Small intestine (tissue), 7 donors: ENCODE measurements around the gene UNC13D. TPM values are rescaled to one million over a fixed set of nuclear protein-coding genes. Genes with fewer than 3 reads are reported as not detected.

ENCODE experiments used
- DNase-seq, 2 donors: peaks; one replicate each; pipeline versions ENCODE4 v3.0.0 to v3.0.0-alpha.2; 2013
- FAIRE-seq: peaks from 2 replicates; lab custom pipeline; 2012; peaks lifted over from hg19 to GRCh38; lab: Jason Lieb, UNC
- H3K27ac ChIP-seq, 3 donors: one replicate each; pipeline ENCODE4 v1.5.1; 2013; ENCODE audit warnings: low read length in 2 of 3, mild to moderate bottlenecking in 2 of 3, control low read depth in 1 of 3, inconsistent platforms in 1 of 3, low read depth in 1 of 3, moderate library complexity in 1 of 3
- H3K27me3 ChIP-seq, 3 donors: one replicate each; pipeline ENCODE4 v1.6.1; 2013; ENCODE audit warnings: low read length in 3 of 3, inconsistent platforms in 1 of 3; ENCODE audit not compliant: control insufficient read depth in 3 of 3, insufficient read depth in 3 of 3
- H3K36me3 ChIP-seq, 3 donors: one replicate each; pipeline ENCODE4 v1.6.1; 2013; ENCODE audit warnings: low read length in 3 of 3, inconsistent platforms in 1 of 3, low read depth in 1 of 3, mild to moderate bottlenecking in 1 of 3, moderate library complexity in 1 of 3; ENCODE audit not compliant: control insufficient read depth in 3 of 3, insufficient read depth in 2 of 3
- H3K4me1 ChIP-seq, 3 donors: one replicate each; pipeline ENCODE4 v1.6.1; 2013; ENCODE audit warnings: low read length in 2 of 3, inconsistent platforms in 1 of 3, low read depth in 1 of 3, mild to moderate bottlenecking in 1 of 3, moderate library complexity in 1 of 3; ENCODE audit not compliant: control insufficient read depth in 3 of 3, insufficient read depth in 2 of 3
- H3K4me3 ChIP-seq, 3 donors: one replicate each; pipeline ENCODE4 v1.5.1; 2013; ENCODE audit warnings: low read length in 3 of 3, control low read depth in 1 of 3, inconsistent platforms in 1 of 3, low read depth in 1 of 3, mild to moderate bottlenecking in 1 of 3, moderate library complexity in 1 of 3
- H3K9me3 ChIP-seq, 2 donors: one replicate each; pipeline ENCODE4 v1.6.1; 2013; ENCODE audit warnings: low read depth in 1 of 2, low read length in 1 of 2; ENCODE audit not compliant: control insufficient read depth in 2 of 2, insufficient read depth in 1 of 2
- WGBS, 3 donors: extraction: QIAGEN DNeasy Blood & Tissue Kit; methylation state at CpG; one replicate each; pipeline ENCODE4 v1.1.7; 2013; 5-methylcytosine and 5-hydroxymethylcytosine counted together
- polyA plus RNA-seq, 4 donors: library from polyadenylated mRNA; stranded (reverse) in 3 of 4; unstranded in 1 of 4; fragments of 200-250 nt in 3 of 4; fragments of 120-200 nt in 1 of 4; gene quantifications; one replicate each; pipeline versions ENCODE4 v1.2.1 to v1.2.3, GENCODE V29; 2013
- donor health status: healthy with polysubstance abuse.
- donor health status: control.
- donor health status: control.
- donor health status: Bipolar disorder and iron deficiency.
- donor health status: healthy.

UNC13D gene
- polyA plus RNA-seq, 4 donors, result 8.1 to 40.3 (median 12.6) TPM

GRCh38 chr17:75825149-75825552 is 19.1 kb downstream of the UNC13D start:
- Histone ChIP-seq H3K27ac (peak overlapping the region in 1 of 3 donors; percentile 4), H3K36me3 (peaks cover 8 to 97% (median 11%) of the 10 kb centered on the region in 3 donors), H3K9me3 (no peaks in the 10 kb centered on the region), H3K4me3 (no peak overlapping the region), H3K4me1 (peaks cover 0 to 15% (median 0%) of the 10 kb centered on the region in 3 donors), H3K27me3 (no peaks in the 10 kb centered on the region)
- FAIRE-seq (no peak), DNase-seq (no peak)
- 89 to 95% (median 92%) methylated on average over 13 of the region's 13 CpGs for WGBS, 3 donors

- 58 to 61% (median 61%) methylated on average over 2 of the region's 2 CpGs for WGBS, 3 donors
- FAIRE-seq, result no peak
- Histone ChIP-seq H3K27ac (peak overlapping the region in 1 of 3 donors; percentile 4), H3K4me1 (peaks cover 0 to 15% (median 0%) of the 10 kb centered on the region in 3 donors), H3K9me3 (no peaks in the 10 kb centered on the region), H3K36me3 (peaks cover 8 to 97% (median 15%) of the 10 kb centered on the region in 3 donors), H3K27me3 (no peaks in the 10 kb centered on the region), H3K4me3 (no peak overlapping the region)
- no peak for DNase-seq
Measured at GRCh38 chr17:75824666-75825065, 19.5 kb downstream of the UNC13D start.

- H3K4me3 ChIP-seq, result no peak overlapping the region
- H3K27ac ChIP-seq, result no peak overlapping the region
- H3K4me1 ChIP-seq, result peaks cover 0 to 15% (median 0%) of the 10 kb centered on the region in 3 donors
- H3K27me3 ChIP-seq, result no peaks in the 10 kb centered on the region
- no peak for FAIRE-seq
- no peak for DNase-seq
- WGBS, 3 donors, result 94 to 98% (median 96%) methylated on average over 13 of the region's 13 CpGs
- peaks cover 8 to 100% (median 17%) of the 10 kb centered on the region in 3 donors for H3K36me3 ChIP-seq
- H3K9me3 ChIP-seq, result no peaks in the 10 kb centered on the region
Measured at GRCh38 chr17:75824050-75824552, 20.1 kb downstream of the UNC13D start.

GRCh38 chr17:75823257-75824041 is 20.8 kb downstream of the UNC13D start:
- FAIRE-seq, result no peak
- H3K27me3 ChIP-seq, result no peaks in the 10 kb centered on the region
- peaks cover 12 to 100% (median 17%) of the 10 kb centered on the region in 3 donors for H3K36me3 ChIP-seq
- H3K4me1 ChIP-seq, result peaks cover 0 to 15% (median 0%) of the 10 kb centered on the region in 3 donors
- no peak overlapping the region for H3K4me3 ChIP-seq
- WGBS, 3 donors, result 78 to 88% (median 86%) methylated on average over 21 to 27 of the region's 28 CpGs
- no peaks in the 10 kb centered on the region for H3K9me3 ChIP-seq
- no peak overlapping the region for H3K27ac ChIP-seq
- no peak for DNase-seq

- H3K9me3 ChIP-seq, result no peaks in the 10 kb centered on the region
- H3K36me3 ChIP-seq, result peaks cover 14 to 100% (median 17%) of the 10 kb centered on the region in 3 donors
- FAIRE-seq, result no peak
- WGBS, 3 donors, result 29 to 63% (median 52%) methylated on average over 3 of the region's 3 CpGs
- H3K4me3 ChIP-seq, result no peak overlapping the region
- H3K27me3 ChIP-seq, result no peaks in the 10 kb centered on the region
- no peak for DNase-seq
- H3K27ac ChIP-seq, result no peak overlapping the region
- H3K4me1 ChIP-seq, result peaks cover 0 to 9% (median 0%) of the 10 kb centered on the region in 3 donors
Measured at GRCh38 chr17:75822800-75823166, 21.4 kb downstream of the UNC13D start.

- DNase-seq (peak in 1 of 2 donors; percentile 48), FAIRE-seq (no peak)
- no peak overlapping the region for H3K4me3 ChIP-seq
- H3K36me3 ChIP-seq, result peaks cover 14 to 100% (median 17%) of the 10 kb centered on the region in 3 donors
- no peaks in the 10 kb centered on the region for H3K27me3 ChIP-seq
- H3K27ac ChIP-seq, result no peak overlapping the region
- 21 to 52% (median 37%) methylated on average over 18 of the region's 18 CpGs for WGBS, 3 donors
- H3K9me3 ChIP-seq, result no peaks in the 10 kb centered on the region
- H3K4me1 ChIP-seq, result peaks cover 0 to 4% (median 0%) of the 10 kb centered on the region in 3 donors
Measured at GRCh38 chr17:75822119-75822799, 21.9 kb downstream of the UNC13D start.

GRCh38 chr17:75821552-75821951 is 22.7 kb downstream of the UNC13D start:
- Histone ChIP-seq H3K4me3 (no peak overlapping the region), H3K36me3 (peaks cover 14 to 100% (median 17%) of the 10 kb centered on the region in 3 donors), H3K27ac (no peak overlapping the region), H3K27me3 (no peaks in the 10 kb centered on the region), H3K4me1 (no peaks in the 10 kb centered on the region), H3K9me3 (no peaks in the 10 kb centered on the region)
- WGBS, 3 donors, result 90 to 95% (median 92%) methylated on average over 7 of the region's 7 CpGs
- FAIRE-seq (no peak), DNase-seq (no peak)
